Neural progenitor cell (in vitro differentiated cells): ENCODE data around the gene NOXO1.

ENCODE experiments used
- CTCF ChIP-seq: fragments of 200-600 bp; sonication (generic); IDR thresholded peaks from 2 replicates; pipeline ENCODE4 v1.5.1; 2017; ENCODE audit warnings: antibody characterized with exemption, mild to moderate bottlenecking
- EZH2phosphoT487 ChIP-seq: fragments of 200-600 bp; sonication (generic); IDR thresholded peaks from 2 replicates; pipeline ENCODE4 v1.6.1; 2017; ENCODE audit warnings: antibody characterized with exemption

DNA sequence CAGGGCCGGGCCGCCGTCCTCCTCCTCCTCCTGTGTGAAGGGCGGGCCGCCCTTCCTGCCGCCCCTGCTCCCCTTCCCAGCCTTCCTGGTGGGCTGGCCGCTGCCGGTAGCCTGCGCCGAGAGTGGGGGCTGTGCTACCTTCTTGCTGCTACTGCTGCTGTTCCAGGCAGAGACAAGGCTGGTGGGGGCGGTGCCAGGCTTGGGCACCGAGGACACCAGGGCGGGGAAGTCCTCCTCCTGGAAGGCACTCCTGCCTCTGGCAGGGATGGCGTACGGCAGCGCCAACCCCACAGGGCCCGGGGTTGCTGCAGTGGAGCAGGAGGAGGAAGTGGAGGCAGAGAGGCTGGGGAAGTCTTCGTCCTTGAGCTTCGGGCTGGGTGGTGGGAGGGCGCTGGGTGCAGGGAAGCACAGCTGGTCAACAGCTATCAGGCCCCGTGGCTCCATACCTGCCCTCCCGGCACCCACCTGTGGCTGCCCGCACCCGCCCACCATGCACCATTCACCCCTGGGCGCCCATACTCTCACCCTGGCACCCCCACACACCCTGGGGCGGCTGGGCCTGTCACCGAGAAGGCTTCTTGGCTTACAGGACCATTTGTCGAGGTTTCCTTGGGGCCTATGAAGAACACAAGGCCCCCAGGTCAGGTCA, 18.7 kb upstream of the NOXO1 start:
- TF ChIP-seq CTCF (no peak), EZH2phosphoT487 (no peak)
